HUES48 (cell line): ENCODE data around the gene CCDC126.
A peak's percentile ranks its signal among the peaks of the same experiment; 100 is the strongest.

Experiments
- H3K27ac ChIP-seq: one replicate; pipeline ENCODE4 v1.7.0; 2013; ENCODE audit warnings: low read depth, low read length, inconsistent platforms
- H3K27me3 ChIP-seq: 2 replicates; pipeline ENCODE4 v1.6.1; 2013; ENCODE audit warnings: mild to moderate bottlenecking, low read length; ENCODE audit not compliant: control insufficient read depth, insufficient read depth
- H3K36me3 ChIP-seq: 2 replicates; pipeline ENCODE4 v1.6.1; 2013; ENCODE audit warnings: low read length; ENCODE audit not compliant: control insufficient read depth, insufficient read depth
- H3K4me1 ChIP-seq: 2 replicates; pipeline ENCODE4 v1.6.1; 2013; ENCODE audit warnings: mild to moderate bottlenecking, low read length; ENCODE audit not compliant: control insufficient read depth, insufficient read depth
- H3K4me3 ChIP-seq: 2 replicates; pipeline ENCODE4 v1.5.1; 2013; ENCODE audit warnings: mild to moderate bottlenecking, low read depth, low read length
- H3K9ac ChIP-seq: 2 replicates; pipeline ENCODE4 v1.6.1; 2013; ENCODE audit warnings: mild to moderate bottlenecking, low read depth, low read length, moderate library complexity
- H3K9me3 ChIP-seq: 2 replicates; pipeline ENCODE4 v1.6.1; 2013; ENCODE audit warnings: low read length; ENCODE audit not compliant: control insufficient read depth, insufficient read depth

The CCDC126 gene

DNA sequence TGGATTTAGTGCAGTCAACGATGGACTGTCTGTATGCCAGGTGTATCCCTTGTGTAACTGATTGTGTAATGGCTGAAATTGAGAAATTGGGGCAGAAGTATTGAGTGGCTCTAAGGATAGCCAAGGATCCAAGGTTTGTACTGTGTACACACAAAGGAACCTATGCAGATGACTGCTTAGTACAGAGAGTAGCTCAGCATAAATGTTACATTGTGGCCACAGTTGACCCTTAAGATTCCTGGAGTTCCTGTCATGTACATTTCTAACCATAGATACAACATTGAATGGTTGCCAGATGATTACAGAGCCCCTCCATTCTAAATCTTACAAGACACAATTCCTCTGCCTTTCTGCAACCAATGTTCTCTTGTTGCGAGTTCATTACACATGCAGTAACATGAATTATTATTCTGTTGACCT lies 25.3 kb downstream of the CCDC126 start:
- H3K9ac ChIP-seq, result no peak overlapping the region
- no peaks in the 10 kb centered on the region for H3K9me3 ChIP-seq
- H3K27ac ChIP-seq, result no peak overlapping the region
- H3K27me3 ChIP-seq, result no peaks in the 10 kb centered on the region
- H3K4me3 ChIP-seq, result no peak overlapping the region
- no peaks in the 10 kb centered on the region for H3K4me1 ChIP-seq
- no peaks in the 10 kb centered on the region for H3K36me3 ChIP-seq

DNA sequence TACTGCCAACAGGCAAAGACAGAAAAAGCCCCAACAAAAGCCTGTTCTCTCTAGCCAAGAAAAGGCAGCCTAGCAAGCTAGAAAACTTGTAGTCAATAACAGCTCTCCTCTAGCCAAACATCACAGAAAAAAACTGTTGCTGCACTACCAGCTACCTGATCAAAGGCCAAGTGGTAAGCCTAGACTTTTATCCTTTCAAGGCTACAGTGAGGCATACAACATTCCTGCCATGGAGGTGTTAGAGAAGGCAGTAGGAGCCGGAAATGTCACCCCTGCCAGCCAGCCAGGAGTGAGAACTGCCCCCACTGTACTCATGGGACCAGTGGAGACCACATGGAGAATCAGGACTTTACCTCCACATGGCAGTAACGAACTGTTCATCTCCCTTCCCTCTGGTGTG lies 31.2 kb downstream of the CCDC126 start:
- no peak overlapping the region for H3K27ac ChIP-seq
- no peaks in the 10 kb centered on the region for H3K36me3 ChIP-seq
- no peak overlapping the region for H3K4me3 ChIP-seq
- no peaks in the 10 kb centered on the region for H3K9me3 ChIP-seq
- no peak overlapping the region for H3K9ac ChIP-seq
- H3K4me1 ChIP-seq, result no peaks in the 10 kb centered on the region
- H3K27me3 ChIP-seq, result no peaks in the 10 kb centered on the region

DNA sequence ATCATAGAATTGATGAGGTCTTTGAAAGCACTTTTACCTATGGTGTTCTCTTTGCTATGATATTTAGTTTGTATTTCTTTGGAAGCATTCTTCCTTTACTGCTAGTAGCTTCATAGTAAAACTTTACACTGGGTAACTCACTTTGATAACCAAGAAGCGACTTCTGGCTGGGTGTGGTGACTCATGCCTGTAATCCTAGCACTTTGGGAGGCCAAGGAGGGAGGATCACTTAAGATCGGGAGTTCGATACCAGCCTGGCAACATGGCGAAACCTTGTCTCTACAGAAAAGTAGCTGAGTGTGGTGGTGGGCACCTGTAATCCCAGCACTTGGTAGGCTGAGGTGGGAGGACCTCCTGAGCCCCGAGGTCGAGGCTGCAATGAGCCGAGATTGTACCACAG lies 36.2 kb downstream of the CCDC126 start:
- no peaks in the 10 kb centered on the region for H3K27me3 ChIP-seq
- no peak overlapping the region for H3K9ac ChIP-seq
- H3K9me3 ChIP-seq, result no peaks in the 10 kb centered on the region
- no peaks in the 10 kb centered on the region for H3K4me1 ChIP-seq
- H3K27ac ChIP-seq, result no peak overlapping the region
- no peak overlapping the region for H3K4me3 ChIP-seq
- no peaks in the 10 kb centered on the region for H3K36me3 ChIP-seq

DNA sequence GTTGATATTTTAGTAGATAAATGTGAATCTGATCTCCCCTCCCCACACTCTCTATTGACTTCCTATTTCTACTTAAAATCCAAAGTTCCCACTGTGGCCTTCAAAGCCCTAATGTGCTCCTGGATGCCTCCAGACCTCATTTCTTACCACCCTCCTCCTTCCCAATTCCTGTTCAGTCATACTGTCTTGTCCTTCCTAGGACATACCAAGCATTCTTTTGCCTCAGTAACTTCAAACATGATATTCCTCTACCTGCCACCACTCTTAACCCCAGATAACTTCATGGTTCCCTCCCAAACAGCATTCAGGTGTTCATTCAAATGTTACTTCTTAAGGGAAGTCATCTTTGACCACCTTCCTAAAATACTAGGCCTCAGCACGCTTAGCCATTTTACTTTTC lies 48.6 kb downstream of the CCDC126 start:
- Histone ChIP-seq H3K27me3 (no peaks in the 10 kb centered on the region), H3K4me3 (no peak overlapping the region), H3K36me3 (no peaks in the 10 kb centered on the region), H3K9ac (no peak overlapping the region), H3K9me3 (no peaks in the 10 kb centered on the region), H3K4me1 (no peaks in the 10 kb centered on the region; the same call in 1 of the 2 replicates), H3K27ac (no peak overlapping the region)

DNA sequence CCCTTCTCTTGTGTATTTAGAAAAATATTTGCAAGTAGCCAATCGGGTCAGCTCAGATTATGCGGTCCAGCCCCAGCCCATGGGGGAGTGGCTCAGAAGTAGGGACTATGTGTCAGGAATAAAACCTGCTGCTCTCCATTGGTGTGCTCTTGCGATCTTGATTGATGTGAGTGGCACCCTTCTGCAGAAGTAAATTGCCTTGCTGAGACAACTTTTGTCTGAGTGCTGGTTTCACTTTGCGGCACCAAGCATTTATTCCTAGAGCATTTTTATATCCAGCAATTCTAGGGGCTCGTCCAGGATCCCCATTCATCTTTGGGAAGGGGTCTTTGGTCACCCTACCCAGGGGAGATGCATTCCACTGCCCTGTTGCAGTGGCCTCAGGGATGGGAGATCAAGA lies 56.8 kb downstream of the CCDC126 start:
- Histone ChIP-seq H3K27ac (no peak overlapping the region), H3K36me3 (no peaks in the 10 kb centered on the region), H3K27me3 (no peaks in the 10 kb centered on the region), H3K4me3 (no peak overlapping the region), H3K9me3 (peaks cover 24% of the 10 kb centered on the region), H3K9ac (no peak overlapping the region), H3K4me1 (no peaks in the 10 kb centered on the region)

DNA sequence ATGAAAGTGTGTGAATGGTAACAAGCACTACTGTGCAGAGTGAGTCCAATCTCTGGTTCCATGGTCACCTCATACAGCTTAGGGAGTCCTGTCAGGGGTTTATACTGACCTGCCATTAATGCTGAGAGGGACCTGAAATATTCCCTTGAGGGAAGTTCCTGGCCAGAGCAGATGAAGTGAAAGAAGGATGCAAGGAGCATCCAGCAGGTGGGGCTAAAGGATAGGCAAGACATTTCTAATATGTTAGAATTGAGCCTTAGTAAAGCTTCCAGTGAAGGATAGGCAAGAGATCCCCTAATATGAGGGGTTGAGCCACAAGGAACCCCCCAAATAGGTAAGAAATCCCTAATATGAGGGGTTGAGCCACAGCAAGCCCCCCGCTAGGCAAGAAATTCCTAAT lies 57.3 kb downstream of the CCDC126 start:
- no peaks in the 10 kb centered on the region for H3K36me3 ChIP-seq
- peaks cover 25% of the 10 kb centered on the region for H3K9me3 ChIP-seq

DNA sequence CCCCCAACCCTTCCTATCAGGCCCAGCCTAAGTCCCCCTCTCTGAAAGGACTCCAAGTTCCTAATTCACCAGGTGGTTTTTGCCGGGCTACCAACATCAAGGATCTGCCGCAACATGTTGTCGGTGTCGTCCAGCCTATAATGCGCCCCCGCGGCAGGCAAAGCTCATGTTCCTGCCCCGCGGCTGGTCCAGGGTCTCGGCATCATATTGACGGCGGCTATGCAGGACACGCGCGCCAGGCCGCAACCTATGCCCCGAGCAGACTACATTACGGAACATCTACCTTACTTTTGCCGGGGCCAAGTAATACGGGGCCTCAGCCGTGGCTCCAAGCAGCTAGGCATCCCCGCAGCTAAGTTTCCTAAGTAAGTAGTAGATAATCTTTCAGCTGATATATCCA lies 58.3 kb downstream of the CCDC126 start:
- Histone ChIP-seq H3K27me3 (no peaks in the 10 kb centered on the region), H3K36me3 (no peaks in the 10 kb centered on the region), H3K9me3 (peaks cover 25% of the 10 kb centered on the region)

More for the DNA sequence above, 57.3 kb downstream of the CCDC126 start:
- no peaks in the 10 kb centered on the region for H3K4me1 ChIP-seq
- no peak overlapping the region for H3K4me3 ChIP-seq
- H3K27ac ChIP-seq, result no peak overlapping the region
- H3K9ac ChIP-seq, result no peak overlapping the region
- no peaks in the 10 kb centered on the region for H3K27me3 ChIP-seq

DNA sequence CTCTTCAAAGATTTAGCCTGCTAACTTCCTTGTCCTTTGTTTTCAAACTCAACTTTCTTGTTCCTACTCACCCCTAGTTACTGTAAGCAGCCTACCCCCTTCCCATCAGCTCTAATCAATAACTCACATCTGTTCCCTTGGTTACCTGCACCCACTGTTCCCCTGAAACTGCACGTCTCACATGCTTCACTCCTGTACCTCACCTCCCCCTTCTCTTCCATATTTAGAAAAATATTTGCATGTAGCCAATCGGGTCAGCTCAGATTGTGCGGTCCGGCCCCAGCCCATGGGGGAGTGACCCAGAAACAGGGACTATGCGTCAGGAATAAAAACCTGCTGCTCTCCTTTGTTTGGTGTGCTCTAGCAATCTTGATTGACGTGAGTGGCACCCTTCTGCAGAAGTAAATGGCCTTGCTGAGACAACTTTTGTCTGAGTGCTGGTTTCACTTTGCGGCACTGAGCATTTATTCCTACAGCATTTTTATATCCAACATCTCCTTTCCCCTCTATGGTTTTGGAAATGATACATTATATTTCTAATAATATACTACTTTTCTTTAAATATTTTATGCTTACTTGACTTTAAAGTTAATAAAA lies 61.7 kb downstream of the CCDC126 start:
- Histone ChIP-seq H3K4me1 (peaks cover 18% of the 10 kb centered on the region), H3K27ac (no peak overlapping the region), H3K9ac (no peak overlapping the region), H3K9me3 (peaks cover 12% of the 10 kb centered on the region), H3K36me3 (no peaks in the 10 kb centered on the region), H3K4me3 (no peak overlapping the region), H3K27me3 (no peaks in the 10 kb centered on the region)

More for the DNA sequence above, 58.3 kb downstream of the CCDC126 start:
- H3K4me3 ChIP-seq, result no peak overlapping the region
- no peak overlapping the region for H3K9ac ChIP-seq
- H3K4me1 ChIP-seq, result no peaks in the 10 kb centered on the region
- H3K27ac ChIP-seq, result no peak overlapping the region

DNA sequence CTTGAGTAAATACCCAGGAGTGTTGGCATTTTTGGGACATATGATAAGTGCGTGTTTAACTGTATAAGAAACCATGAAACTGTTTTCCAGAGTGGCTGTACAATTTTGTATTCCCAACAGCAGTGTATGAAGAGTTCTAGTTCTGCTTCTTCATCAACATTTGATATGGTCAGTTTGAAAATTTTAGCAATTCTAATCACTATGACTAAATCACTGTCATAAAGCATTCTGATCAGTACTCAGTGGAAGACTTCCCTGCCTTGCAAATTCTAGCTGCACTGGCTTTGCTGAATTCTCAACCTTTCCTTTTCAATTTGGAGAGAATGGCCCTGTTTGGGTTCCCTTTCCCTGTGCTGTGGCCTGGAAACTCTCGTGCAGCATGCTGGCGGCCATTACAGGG lies 64.2 kb downstream of the CCDC126 start:
- no peak overlapping the region for H3K9ac ChIP-seq
- H3K4me1 ChIP-seq, result peaks cover 18% of the 10 kb centered on the region
- no peak overlapping the region for H3K4me3 ChIP-seq
- H3K27me3 ChIP-seq, result no peaks in the 10 kb centered on the region
- no peak overlapping the region for H3K27ac ChIP-seq
- H3K9me3 ChIP-seq, result peaks cover 6% of the 10 kb centered on the region; the same call in 1 of the 2 replicates
- H3K36me3 ChIP-seq, result no peaks in the 10 kb centered on the region

DNA sequence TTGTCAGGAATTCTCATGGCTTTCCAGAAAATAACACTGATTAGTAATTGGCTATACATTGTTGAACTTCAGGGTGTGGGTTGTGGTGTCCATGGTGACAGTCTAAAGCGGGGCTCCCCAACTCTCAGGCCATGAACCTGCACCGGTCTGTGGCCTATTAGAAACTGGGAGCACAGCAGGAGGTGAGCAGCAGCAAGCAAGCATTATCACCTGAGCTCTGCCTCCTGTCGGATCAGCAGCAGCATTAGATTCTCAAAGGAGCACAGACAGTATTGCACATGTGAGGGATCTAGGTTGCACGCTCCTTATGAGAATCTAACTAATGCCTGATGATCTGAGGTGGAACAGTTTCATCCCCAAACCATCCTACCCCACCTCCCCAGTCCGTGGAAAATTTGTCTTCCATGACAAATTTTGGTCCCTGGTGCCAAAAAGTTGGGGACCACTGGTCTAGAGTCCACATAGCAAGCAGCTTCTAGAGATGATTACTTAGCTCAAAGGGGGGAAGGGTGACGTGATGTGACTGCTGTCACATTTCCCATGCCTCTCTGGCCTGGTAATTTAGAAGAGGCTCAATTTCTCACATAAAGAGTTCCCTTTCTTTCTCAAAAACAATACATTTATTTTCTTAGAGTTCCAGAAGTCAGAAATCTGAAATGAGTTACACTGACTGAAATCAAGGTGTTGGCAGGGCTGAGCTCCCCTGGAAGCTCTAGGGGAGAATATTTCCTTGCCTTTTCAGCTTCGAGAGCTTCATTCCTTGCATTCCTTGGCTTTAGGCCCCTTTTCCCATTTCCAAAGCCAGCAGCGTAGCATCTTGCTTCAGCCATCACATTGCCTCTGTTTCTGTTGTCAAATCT lies 65.2 kb downstream of the CCDC126 start:
- H3K9me3 ChIP-seq, result peaks cover 6% of the 10 kb centered on the region; the same call in 1 of the 2 replicates
- no peaks in the 10 kb centered on the region for H3K27me3 ChIP-seq
- peaks cover 18% of the 10 kb centered on the region for H3K4me1 ChIP-seq
- H3K4me3 ChIP-seq, result no peak overlapping the region; the same call in 1 of the 2 replicates
- no peaks in the 10 kb centered on the region for H3K36me3 ChIP-seq
- peak overlapping the region; percentile 81 for H3K27ac ChIP-seq
- peak overlapping the region; percentile 45 for H3K9ac ChIP-seq

DNA sequence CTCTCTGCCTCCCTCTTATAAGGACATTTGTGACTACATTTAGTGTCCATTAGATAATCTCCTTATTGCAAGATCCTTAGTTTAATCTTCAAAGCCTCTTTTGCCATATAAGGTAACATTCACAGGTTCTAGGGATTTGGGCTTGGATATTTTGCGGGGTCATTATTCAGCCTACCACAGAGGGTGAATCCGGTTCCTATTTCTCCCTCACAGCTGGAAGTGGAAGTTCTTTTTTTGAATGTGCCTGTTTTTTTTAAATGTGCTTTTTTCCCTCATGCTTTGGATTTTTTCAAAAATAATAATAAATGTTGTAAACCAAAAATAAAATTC lies 65.8 kb downstream of the CCDC126 start:
- Histone ChIP-seq H3K36me3 (no peaks in the 10 kb centered on the region), H3K27ac (peak overlapping the region; percentile 81), H3K9me3 (peaks cover 6% of the 10 kb centered on the region; the same call in 1 of the 2 replicates), H3K9ac (peak overlapping the region; percentile 45; the same call in 1 of the 2 replicates), H3K27me3 (no peaks in the 10 kb centered on the region), H3K4me3 (no peak overlapping the region; the same call in 1 of the 2 replicates), H3K4me1 (peaks cover 18% of the 10 kb centered on the region)
